GM03348 (cell line): Measurements from ENCODE around the gene CHST5.
"Not testable (repeated sequence)": the region's sequence is repeated elsewhere in the genome, so short reads cannot be mapped to it uniquely, and the experiment has no call there.

Experiments
- DNase-seq: peaks from one replicate; pipeline ENCODE4 v3.0.0; 2012; ENCODE audit warnings: low spot score

Gene CHST5

DNA sequence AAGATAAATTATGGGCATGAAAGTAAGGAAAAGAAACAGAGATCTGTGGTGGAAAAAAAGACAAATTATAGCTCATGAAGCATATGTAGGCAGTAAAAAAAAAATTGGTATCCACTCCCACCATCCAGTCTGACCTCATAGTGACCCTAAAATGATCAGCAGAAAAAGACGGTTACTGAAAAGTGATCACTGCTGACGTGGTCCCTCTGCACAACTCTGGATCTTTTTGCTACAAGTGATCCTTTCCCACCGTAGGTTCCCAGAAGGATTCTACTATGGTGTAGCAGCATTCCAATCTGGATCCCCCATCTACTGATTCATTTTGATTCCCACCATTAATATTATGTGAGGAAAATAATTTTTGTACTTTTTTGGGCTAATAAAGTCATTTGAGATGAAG lies 29.8 kb downstream of the CHST5 start:
- no peak for DNase-seq

DNA sequence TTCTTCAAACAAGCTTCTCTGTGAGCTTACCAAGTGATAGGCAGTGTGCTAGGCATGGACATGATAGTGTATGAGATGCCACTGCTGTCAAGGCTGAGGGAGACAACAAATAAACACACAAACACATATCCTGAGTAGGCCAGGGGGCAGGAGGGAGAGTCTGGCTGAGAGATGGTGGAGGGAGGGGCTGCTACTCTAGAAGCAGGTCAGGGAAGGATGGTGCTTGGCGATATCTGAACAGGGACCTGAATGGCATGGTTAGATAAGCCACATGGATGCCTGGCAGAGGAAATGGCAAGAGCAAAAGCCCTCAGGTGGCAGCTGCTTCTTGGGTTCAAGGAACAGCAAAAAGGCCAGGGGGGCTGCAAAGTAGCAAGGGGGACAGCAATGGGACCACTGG lies 32.1 kb downstream of the CHST5 start:
- no peak for DNase-seq

DNA sequence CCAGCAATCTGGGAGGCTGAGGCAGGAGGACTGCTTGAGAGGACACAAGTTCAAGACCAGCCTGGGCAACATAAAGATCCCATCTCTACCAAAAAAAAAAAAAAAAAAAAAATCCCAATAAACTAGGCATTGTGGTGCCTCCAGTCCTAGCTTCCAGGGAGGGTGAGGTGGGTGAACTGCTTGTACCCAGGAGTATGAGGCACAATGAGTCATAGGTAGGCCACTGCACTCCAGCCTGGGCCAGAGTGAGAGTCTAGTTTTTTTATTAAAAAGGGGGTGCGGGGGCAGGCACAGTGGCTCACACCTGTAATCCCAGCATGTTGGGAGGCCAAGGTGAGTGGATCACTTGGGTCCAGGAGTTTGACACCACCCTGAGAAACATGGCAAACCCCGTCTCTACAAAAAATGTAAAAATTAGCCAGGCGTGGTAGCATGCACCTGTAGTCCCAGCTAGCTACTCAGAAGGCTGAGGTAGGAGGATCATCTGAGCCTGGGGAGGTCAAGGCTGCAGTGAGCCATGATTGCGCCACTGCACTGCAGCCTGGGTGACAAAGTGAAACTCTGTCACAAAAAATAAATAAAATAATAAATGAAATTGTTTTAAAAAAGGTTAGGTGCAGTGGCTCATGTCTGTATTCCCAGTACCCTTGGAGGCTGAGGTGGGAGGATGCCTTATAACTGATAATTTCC lies 32.8 kb downstream of the CHST5 start:
- DNase-seq: no peak

DNA sequence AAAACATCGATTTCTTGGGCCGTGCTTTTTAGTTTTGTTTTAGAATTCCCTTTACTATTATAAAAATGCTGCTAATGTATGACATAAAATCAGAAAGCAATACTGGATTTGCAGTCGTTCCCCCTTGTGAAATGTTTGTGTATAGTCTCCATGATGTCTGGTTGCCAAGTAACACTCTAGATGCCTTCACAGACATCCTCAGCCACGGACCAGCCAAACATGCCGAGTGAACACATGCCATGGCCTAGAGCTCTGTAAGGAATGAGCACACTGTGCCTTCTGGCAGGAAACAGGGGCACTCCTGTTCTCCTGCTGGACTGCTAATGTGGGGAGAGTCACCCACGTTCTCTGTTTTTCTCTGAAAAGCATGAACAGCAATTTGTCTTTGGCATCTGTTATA lies 34.1 kb downstream of the CHST5 start:
- not testable (repeated sequence) for DNase-seq

DNA sequence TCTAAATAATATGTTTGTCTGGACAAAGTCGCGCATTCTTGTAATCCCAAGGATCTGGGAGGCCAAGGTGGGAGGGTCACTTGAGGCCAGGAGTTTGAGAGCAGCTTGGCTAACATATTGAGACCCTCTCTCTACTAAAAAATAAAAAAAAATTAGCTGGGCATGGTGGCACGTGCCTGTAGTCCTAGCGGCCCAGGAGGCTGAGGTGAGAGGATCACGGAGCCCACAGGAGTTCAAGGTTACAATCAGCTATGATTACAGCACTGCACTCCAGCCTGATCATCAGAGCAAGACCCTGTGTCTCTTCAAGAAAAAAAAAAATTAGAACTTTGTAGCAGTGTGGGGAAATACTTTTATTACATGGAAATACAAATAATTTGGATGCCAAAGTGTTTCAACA lies 34.5 kb downstream of the CHST5 start:
- DNase-seq: no peak

DNA sequence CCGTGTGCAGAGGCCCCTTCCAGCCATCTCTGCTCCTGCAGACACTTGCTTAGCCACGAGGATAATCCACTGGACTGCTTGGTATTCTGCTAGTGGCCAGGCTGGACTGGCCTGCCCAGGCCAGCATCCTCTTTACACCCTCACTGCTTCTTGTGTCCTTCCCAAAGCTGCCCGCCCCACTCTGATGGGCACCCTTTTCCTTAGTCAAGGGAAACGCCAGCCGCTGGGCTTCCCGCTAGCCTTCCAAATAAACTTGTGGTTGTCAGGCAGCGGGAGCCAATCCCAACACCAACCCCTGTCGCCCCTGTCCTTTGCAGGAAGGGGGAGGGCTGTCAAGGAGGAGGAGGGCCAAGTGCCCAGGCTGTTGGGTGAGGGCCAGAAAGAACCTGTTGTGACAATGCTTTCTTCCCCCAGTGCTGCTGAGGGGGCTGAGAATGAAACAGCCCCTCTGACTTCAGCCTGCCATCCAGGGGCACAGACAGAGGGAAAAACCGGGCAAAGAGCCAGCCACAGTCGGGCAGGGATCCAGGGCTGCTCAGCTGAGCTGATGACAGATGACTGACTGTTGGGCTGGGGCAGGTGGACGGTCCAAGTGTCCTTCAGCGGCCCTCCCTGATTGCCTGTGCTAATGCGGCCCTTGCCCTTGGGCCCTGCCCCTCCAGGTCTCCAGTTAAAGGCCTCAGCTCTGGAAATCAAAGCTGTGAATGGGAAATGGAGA lies 37.1 kb downstream of the CHST5 start:
- DNase-seq: not testable (repeated sequence)

DNA sequence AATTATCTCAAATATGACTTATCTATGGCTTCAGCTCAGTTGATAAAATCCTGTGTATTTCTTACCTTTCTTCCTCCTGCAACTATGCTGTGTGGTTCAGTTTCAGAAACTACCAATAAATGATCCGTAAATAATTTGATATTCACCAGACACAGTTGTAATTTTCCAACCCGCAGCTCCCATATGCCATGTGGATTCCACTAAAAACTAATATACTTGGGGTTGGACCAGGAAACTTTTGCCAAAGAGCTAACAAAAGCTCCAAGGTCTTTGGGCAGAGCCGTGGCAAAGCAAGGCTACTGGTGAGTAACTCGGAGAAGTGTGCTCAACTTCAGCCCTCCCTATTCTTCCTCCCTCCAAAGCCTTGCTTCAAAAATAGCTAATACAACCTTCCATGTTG lies 38.4 kb downstream of the CHST5 start:
- DNase-seq: no peak

DNA sequence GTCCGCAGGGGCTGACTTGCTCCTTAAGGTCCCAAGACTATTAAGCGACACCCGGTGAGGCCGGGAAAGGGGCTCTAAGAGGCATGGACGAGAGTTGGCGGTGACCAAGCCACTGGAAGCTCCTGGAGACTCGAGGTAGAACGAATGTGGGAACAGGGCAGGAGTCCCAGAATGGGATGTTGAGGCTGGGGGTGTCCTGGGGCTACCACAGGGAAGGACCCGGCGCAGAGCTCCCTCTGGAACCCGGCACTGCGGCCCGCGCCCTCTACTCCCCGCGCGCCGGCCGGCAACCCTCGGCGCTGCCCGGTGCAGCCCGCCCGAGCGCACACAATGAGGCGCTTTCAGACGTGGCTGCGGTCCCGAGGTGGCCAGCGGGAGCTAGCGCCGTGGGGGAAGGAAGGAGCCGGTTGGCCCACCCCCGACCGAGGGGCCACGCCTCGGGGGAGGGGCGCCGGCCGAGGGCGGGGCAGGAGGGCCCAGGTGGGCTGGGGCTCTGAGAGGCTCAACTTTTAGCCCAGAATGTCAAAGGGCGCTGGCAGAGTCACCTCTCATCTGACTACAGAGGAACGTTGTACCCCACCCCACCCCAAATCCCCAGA lies 40.7 kb downstream of the CHST5 start, which contains the start of gene CHST6:
CHST6 (minus strand) TSS at position 366 of the 599 bp plus-strand sequence. CDS start 15,613 bp downstream, outside the sequence.
- DNase-seq: peak; percentile 51

DNA sequence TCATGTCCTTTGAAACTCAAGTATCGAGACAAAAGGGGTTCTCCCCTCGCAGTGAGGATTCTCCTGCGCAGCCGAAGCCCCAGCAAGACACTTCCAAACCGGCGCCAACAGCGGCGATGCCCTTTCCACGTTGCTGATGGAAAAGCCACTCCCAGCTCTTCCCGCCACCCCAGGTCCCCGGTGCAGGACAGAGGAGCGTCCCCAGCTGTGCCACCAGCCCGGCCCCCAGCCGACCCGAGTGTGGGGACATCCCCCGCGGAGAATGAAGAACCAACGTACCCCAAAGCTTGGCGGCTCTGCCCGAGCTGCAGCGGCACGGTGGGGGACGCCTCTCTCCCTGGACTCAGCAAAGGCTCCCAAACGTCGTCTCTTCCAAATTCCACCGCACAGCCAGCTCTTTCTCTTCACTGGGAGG lies 41.2 kb downstream of the CHST5 start:
- peak; percentile 29 for DNase-seq

DNA sequence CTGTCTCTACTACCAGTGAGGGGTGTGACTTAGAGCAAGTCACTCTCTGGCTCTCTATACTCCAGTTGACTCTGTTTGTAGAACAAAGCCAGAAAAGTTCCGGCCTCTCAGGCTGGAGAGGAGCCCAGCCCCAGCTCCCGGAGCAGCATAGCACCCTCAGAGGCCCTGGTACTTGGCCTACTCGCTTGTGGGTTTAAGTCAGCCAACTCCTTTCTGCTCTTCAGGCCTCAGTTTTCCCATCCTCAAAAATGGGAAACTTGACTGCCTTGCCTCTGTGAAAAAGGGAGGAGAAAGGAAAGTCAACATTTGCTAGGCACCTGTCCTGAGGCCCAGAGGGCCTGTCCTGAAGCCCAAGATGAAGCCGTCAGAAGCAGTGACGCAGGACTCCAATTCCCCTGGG lies 41.7 kb downstream of the CHST5 start:
- no peak for DNase-seq

DNA sequence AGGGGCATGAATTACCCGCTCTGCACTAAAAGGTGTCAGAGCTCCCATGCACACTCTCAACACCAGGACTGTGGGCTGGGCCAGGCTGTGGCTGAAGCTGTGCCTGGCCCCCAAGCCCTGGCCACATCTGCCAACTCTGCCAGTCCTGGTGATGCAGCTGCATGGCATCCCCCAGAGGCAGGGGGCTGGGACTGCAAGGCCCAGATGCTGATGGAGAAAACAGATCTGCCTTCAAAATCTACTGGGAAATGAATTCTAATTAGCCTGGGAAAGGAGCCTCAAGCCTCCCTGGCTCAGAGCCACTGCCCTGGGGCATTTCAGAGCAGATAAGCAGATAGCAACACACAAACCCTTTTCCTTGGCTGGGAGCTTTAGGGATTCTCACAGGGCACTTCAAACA lies 44.0 kb downstream of the CHST5 start:
- no peak for DNase-seq

DNA sequence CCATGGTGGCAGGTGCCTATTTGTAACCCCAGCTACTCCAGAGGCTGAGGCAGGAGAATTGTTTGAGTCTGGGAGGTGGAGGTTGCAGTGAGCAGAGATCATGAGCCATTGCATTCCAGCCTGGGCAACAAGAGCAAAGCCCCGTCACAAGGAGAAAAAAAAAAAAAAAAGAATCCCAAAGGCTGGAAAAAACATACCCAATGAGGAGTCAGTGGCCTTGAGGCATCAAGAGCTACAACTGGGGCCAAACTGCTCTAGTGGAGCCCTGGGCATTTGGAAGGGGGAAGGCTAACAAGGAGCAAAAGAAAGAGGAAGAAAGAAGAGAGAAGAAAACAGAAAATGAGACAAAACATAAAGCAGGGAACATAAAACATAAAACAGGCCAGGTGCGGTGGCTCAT lies 47.6 kb downstream of the CHST5 start:
- no peak for DNase-seq

DNA sequence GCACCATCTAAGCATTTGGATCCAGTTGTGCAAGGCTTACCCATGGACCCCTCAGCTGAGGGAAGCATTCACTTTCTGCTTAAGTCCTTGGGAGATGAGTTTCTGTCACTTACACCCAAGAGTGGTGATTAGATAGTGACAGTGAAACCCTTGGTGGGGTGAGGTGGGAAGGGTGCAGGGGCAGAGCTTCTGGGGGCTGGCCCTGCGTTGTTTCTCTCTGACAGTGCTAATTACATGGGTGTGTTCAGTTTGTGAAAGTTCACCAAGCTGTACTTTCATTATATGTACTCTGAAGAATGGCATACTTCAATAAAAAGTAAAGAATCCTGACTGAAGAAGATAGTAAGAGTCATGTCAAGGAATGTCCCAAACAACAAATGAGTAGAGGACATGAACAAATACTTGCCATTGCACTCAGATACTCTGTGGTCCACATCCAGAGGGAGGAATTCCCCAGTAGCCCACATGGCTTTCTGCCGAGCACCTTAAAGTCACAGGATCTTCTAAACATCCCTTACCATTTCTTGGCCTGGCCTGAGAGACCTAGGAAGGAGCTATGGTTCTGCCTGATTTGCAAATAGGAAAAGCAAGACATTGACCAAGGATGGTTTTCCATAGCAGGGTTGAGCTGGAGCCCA lies 49.1 kb downstream of the CHST5 start:
- no peak for DNase-seq

DNA sequence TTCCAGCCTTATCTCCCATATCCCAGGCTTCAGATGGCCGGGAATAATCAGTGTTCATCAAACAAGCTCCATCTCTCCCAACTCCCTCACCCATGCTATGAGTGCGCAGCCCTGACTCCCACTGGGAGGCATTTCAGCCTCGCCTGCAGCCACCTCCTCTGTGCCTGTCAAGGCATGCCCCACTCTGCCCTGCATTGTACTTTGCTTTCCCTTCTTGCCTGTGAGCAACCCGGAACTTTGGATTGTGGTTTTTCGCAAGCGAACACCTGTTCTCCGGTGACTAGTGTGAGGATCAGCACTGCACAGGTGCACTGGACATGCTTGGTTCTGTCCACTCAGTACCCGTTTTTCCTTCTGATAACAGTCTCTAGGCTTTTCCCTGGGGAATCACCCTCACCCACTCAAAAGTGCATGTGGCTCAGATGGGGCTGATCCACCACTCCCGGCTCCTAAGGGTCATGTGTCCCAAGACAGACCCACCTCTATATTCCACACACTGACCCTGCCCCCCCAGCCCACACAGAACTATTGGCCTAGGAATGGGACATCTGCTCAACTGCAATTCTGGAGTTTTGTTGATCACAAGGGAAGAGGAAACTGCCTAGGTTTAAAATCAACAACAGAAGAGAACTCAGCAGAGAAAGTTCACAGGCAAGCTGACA lies 49.8 kb downstream of the CHST5 start:
- no peak for DNase-seq

DNA sequence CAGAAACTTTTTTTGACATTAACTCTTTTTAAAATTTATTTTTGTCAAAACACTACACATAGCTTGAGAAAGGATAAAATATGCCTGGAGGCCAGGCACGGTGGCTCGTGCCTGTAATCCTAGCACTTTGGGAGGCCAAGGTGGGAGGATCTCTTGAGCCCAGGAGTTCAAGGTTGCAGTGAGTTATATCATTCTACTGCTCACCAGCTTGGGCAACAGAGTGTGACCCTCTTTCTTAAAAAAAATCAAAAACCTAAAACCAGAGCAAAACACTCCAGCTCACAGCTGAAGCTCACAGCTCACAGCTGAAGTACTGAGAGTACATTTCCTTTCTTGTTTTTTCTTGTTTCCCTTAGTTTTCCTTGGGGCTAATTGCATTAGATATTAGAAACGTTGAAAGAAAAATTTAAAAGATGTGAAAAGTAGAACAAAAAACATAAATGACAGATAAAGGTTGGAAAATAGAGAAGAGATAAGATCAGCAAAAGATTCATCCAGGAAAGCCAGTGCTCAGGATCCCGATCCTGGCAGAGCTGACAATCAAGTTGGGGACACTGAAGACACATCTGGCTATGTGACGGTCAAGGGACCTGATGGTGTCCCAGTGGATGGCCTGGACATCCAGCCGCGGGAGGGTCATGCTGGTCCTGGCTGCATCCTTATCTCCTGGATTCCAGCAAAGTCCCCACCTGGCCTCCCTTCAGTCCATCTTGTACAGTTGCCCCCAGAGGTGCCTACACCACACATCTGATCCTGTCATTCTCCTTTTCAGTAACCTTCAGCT lies 50.5 kb downstream of the CHST5 start:
- no peak for DNase-seq

DNA sequence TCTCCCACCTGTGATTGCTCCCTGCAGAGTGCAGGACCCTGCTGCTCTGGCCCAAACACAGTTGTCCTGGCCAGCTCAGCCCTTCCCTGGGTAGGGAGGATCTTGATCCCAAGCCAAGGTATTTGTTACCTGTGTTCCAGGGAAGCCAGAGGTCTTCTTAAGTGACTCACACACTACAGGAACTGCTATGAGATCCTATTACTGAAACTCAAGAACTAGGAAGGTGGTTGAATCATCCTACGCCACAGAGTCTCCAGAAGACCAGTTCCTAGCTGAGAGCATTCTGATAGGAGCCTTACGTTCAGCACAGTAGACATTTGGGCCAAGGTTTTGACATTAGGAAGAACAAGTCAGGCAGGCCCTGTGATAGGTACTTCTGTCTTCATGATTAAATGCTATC lies 52.7 kb downstream of the CHST5 start:
- no peak for DNase-seq

DNA sequence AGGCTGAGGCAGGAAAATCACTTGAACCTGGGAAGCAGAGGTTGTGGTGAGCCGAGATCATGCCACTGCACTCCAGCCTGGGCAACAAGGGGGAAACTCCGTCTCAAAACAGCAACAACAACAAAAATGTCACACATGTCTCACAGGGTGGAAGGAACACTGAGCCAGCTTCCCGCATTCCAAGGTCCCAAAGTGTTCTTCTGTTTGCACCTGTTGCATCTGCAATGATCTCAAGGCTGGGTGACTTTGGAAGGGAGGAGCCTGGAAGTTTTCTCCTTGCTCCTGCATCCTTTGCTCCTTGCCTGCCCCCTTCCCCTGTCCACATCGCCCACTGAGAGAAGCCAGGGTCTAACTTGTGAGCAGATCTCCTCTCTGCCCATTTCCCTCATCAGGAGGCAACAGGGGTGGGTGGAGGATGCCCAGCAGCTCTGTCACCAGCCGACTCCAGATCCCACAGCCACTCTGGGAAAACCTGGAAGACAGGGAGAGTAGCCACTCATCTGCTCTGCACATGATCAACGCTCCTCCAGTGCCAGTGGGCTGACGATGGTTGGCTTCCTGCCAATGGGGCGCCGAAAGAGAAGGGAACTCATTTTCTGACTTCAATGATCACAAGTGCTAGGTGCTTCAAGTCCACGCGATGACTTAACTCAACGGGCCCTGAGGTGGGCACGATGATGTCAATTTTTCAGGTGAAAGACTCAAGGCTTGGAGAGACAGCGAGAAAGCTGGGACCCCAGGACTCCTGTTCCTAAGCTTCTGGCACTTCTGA lies 53.3 kb downstream of the CHST5 start:
- DNase-seq: no peak

DNA sequence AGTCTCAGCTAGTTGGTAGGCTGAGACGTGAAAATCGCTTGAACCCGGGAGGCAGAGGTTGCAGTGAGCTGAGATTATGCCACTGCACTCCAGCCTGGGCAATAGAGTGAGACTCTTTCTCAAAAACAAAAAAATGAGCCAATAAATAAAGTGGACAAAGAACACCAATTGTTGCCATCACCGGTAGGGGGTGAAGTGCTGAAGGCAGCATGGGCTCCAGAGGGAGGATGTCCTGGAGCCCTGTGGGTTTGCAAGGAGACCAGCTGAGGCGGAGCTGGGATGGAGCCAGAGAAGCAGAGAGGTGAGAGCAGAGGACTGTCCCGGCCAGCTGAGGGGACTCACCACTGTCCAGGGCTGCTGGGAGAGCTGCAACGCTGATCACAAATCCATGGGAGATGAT lies 54.4 kb downstream of the CHST5 start:
- DNase-seq: no peak

DNA sequence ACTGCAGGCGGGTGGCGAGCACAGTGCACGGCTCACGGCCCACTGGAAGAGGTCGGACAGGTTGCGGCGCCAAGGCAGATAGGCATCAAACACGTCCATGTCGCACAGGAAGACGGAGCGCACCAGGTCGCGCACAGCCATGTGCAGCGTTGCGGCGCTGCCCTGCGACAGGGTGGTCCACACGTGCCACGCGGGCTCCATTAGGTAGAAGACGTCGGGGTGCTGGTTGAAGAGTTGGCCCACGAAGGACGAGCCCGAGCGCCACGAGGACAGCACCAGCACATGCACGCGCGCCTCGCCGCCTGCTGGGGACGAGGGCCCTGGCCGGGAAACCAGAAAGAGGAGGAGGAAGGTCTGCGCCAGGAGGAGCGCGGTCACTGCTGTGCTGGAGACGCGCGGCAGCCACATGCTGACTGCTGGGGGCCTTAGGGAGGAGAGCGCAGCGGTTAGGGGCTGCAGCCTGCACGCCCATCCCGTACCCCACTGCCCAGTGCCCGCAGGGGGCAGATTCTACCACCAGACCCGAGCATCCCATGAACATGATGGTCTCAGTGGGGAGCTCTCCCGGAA lies 56.4 kb downstream of the CHST5 start:
- DNase-seq: no peak
